Muscle of leg (tissue), 16 donors: Measurements from ENCODE around the gene FAM25G. TPM values are rescaled to one million over a fixed set of nuclear protein-coding genes. Genes with fewer than 3 reads are reported as not detected.
"Not testable (repeated sequence)": the region's sequence is repeated elsewhere in the genome, so short reads cannot be mapped to it uniquely, and the experiment has no call there.

Source experiments
- DNase-seq: peaks from one replicate; pipeline ENCODE4 v3.0.0; 2013
- H3K27ac ChIP-seq: one replicate; pipeline ENCODE4 v1.5.1; 2013; ENCODE audit warnings: mild to moderate bottlenecking, low read length, control low read depth
- H3K27me3 ChIP-seq: one replicate; pipeline ENCODE4 v1.6.1; 2013; ENCODE audit warnings: low read length; ENCODE audit not compliant: control insufficient read depth, insufficient read depth
- H3K36me3 ChIP-seq: one replicate; pipeline ENCODE4 v1.6.1; 2013; ENCODE audit warnings: low read length; ENCODE audit not compliant: control insufficient read depth, insufficient read depth
- H3K4me1 ChIP-seq: one replicate; pipeline ENCODE4 v1.6.1; 2013; ENCODE audit warnings: low read length; ENCODE audit not compliant: control insufficient read depth, insufficient read depth
- H3K4me3 ChIP-seq: one replicate; pipeline ENCODE4 v1.5.1; 2013; ENCODE audit warnings: low read length, control low read depth
- H3K9me3 ChIP-seq: replicated peaks from 2 replicates; pipeline ENCODE4 v1.6.1; 2013; ENCODE audit warnings: low read depth, low read length; ENCODE audit not compliant: control insufficient read depth
- WGBS: methylation state at CpG from one replicate; pipeline ENCODE4 v1.1.5; 2013; ENCODE audit warnings: missing lambda C conversion rate; ENCODE audit not compliant: insufficient coverage; 5-methylcytosine and 5-hydroxymethylcytosine counted together
- long read RNA-seq, 11 donors: transcript quantifications; one replicate each; lab custom pipeline, GENCODE V29; 2026
- polyA plus RNA-seq, 8 donors: library from polyadenylated mRNA; unstranded; fragments of 120-200 nt; gene quantifications; one replicate each; pipeline versions ENCODE4 v1.2.1 to v1.2.3, GENCODE V29; 2013; ENCODE audit warnings: inconsistent platforms in 1 of 8, low replicate concordance in 1 of 8; ENCODE audit not compliant: insufficient read length in 8 of 8, insufficient read depth in 1 of 8
- total RNA-seq: library from RNA; stranded (reverse); fragments of 120-200 nt; gene quantifications from one replicate; pipeline ENCODE4 v1.2.4, GENCODE V29; 2013

The FAM25G gene
- total RNA-seq (not detected), polyA plus RNA-seq (not detected)
- long read RNA-seq, donor 1: 0 reads
- long read RNA-seq, donor 2: 0 reads
- long read RNA-seq, donor 3: 0 reads
- long read RNA-seq, donor 4: 0 reads
- long read RNA-seq, donor 5: 0 reads
- long read RNA-seq, donor 6: 0 reads
- long read RNA-seq, donor 7: 0 reads
- long read RNA-seq, donor 8: 0 reads
- long read RNA-seq, donor 9: 0 reads
- long read RNA-seq, donor 10: 0 reads
- long read RNA-seq, donor 11: 0 reads

GRCh38 chr10:47491600-47491999 is at the start of gene FAM25G:
Gene FAM25G, minus strand, starts transcription at chr10:47491700. Its CDS starts 26 bp downstream, at chr10:47491674.
- H3K36me3 ChIP-seq, H3K4me1 ChIP-seq, DNase-seq, H3K27me3 ChIP-seq, H3K9me3 ChIP-seq, H3K27ac ChIP-seq, H3K4me3 ChIP-seq: not testable (repeated sequence)
- WGBS: no CpG with 5 or more reads among the region's 9 CpGs

GRCh38 chr10:47536430-47536829 is 44.9 kb upstream of the FAM25G start:
- no CpG with 5 or more reads among the region's 3 CpGs for WGBS
- H3K36me3 ChIP-seq: not testable (repeated sequence)

GRCh38 chr10:47523475-47523874 is 32.0 kb upstream of the FAM25G start, which contains the start of gene AGAP9:
Gene AGAP9, minus strand, starts transcription at chr10:47523638. Its CDS starts 112 bp downstream, at chr10:47523526.
- no CpG with 5 or more reads among the region's 20 CpGs for WGBS
- not testable (repeated sequence) for H3K36me3 ChIP-seq, H3K4me1 ChIP-seq, H3K27me3 ChIP-seq, H3K4me3 ChIP-seq, H3K27ac ChIP-seq, H3K9me3 ChIP-seq, DNase-seq

More at GRCh38 chr10:47536430-47536829, 44.9 kb upstream of the FAM25G start:
- H3K27ac ChIP-seq, H3K27me3 ChIP-seq, H3K4me1 ChIP-seq, H3K4me3 ChIP-seq, H3K9me3 ChIP-seq, DNase-seq: not testable (repeated sequence)

- peak; percentile 83 for DNase-seq
- H3K27ac ChIP-seq: peak overlapping the region; percentile 13
- H3K4me1 ChIP-seq, H3K4me3 ChIP-seq, H3K27me3 ChIP-seq, H3K9me3 ChIP-seq, H3K36me3 ChIP-seq: not testable (repeated sequence)
- no CpG with 5 or more reads among the region's 9 CpGs for WGBS
Observed at GRCh38 chr10:47502313-47502712, 10.8 kb upstream of the FAM25G start.

GRCh38 chr10:47494226-47494625 is 2.7 kb upstream of the FAM25G start:
- H3K4me1 ChIP-seq, H3K4me3 ChIP-seq, H3K36me3 ChIP-seq, H3K27me3 ChIP-seq, H3K9me3 ChIP-seq, DNase-seq, H3K27ac ChIP-seq: not testable (repeated sequence)
- no CpG with 5 or more reads among the region's 6 CpGs for WGBS

- no CpG with 5 or more reads among the region's 7 CpGs for WGBS
- not testable (repeated sequence) for H3K27ac ChIP-seq, H3K9me3 ChIP-seq, H3K4me1 ChIP-seq, DNase-seq, H3K27me3 ChIP-seq, H3K36me3 ChIP-seq, H3K4me3 ChIP-seq
Observed at GRCh38 chr10:47489630-47490029, 1.9 kb downstream of the FAM25G start.

GRCh38 chr10:47485943-47486342 is 5.6 kb downstream of the FAM25G start:
- H3K36me3 ChIP-seq, H3K9me3 ChIP-seq, H3K4me1 ChIP-seq, DNase-seq, H3K4me3 ChIP-seq, H3K27me3 ChIP-seq, H3K27ac ChIP-seq: not testable (repeated sequence)
- no CpG with 5 or more reads among the region's 4 CpGs for WGBS

- H3K9me3 ChIP-seq, H3K36me3 ChIP-seq, H3K27ac ChIP-seq, H3K27me3 ChIP-seq, DNase-seq, H3K4me1 ChIP-seq, H3K4me3 ChIP-seq: not testable (repeated sequence)
- 100% methylated on average over 6 of the region's 11 CpGs for WGBS
Observed at GRCh38 chr10:47484786-47485185, 6.7 kb downstream of the FAM25G start.

GRCh38 chr10:47483923-47484322 is 7.6 kb downstream of the FAM25G start, which contains the start of gene ANXA8:
Gene ANXA8, minus strand, starts transcription at chr10:47484115. Its CDS starts 182 bp downstream, at chr10:47483933.
- H3K4me1 ChIP-seq, H3K36me3 ChIP-seq, H3K27ac ChIP-seq, H3K27me3 ChIP-seq, H3K9me3 ChIP-seq, H3K4me3 ChIP-seq, DNase-seq: not testable (repeated sequence)
- no CpG with 5 or more reads among the region's 11 CpGs for whole genome bisulfite sequencing

- H3K4me3 ChIP-seq, DNase-seq, H3K4me1 ChIP-seq, H3K27ac ChIP-seq, H3K27me3 ChIP-seq, H3K36me3 ChIP-seq, H3K9me3 ChIP-seq: not testable (repeated sequence)
- WGBS: no CpG with 5 or more reads among the region's 1 CpG
Observed at GRCh38 chr10:47482367-47482766, 9.1 kb downstream of the FAM25G start.

- not testable (repeated sequence) for DNase-seq, H3K4me1 ChIP-seq
- WGBS: 92% methylated on average over 2 of the region's 6 CpGs
Observed at GRCh38 chr10:47481768-47482181, 9.7 kb downstream of the FAM25G start.

More at GRCh38 chr10:47481768-47482181, 9.7 kb downstream of the FAM25G start:
- H3K9me3 ChIP-seq, H3K4me3 ChIP-seq, H3K36me3 ChIP-seq, H3K27ac ChIP-seq, H3K27me3 ChIP-seq: not testable (repeated sequence)
